Endothelial cell of umbilical vein (primary cell): ENCODE measurements around the gene ANXA2R.

Experiments
- EZH2 ChIP-seq: IDR thresholded peaks from 2 replicates; pipeline ENCODE4 v1.6.1; 2012; ENCODE audit warnings: borderline replicate concordance, low read depth, mild to moderate bottlenecking, moderate library complexity, low read length, inconsistent platforms; ENCODE audit not compliant: severe bottlenecking
- POLR2A ChIP-seq: IDR thresholded peaks from 2 replicates; pipeline ENCODE4 v1.6.1; 2012; ENCODE audit warnings: low read depth, mild to moderate bottlenecking, control low read depth, low read length
- POLR2AphosphoS5 ChIP-seq: IDR thresholded peaks from 2 replicates; pipeline ENCODE4 v1.6.1; 2012; ENCODE audit warnings: low read depth, mild to moderate bottlenecking, control low read depth, low read length, moderate library complexity; ENCODE audit not compliant: insufficient read depth
- TF ChIP-seq, protein P1 (sequence below), 2 donors: IDR thresholded peaks; 1 replicate in 1 of 2; 2 replicates in 1 of 2; pipeline ENCODE4 v1.5.1; 2011; ENCODE audit warnings: low read length in 2 of 2, mild to moderate bottlenecking in 2 of 2, moderate library complexity in 2 of 2, control low read depth in 1 of 2, inconsistent platforms in 1 of 2, low read depth in 1 of 2; ENCODE audit not compliant: insufficient read depth in 1 of 2; ENCODE audit errors: extremely low read depth in 1 of 2
- TF ChIP-seq, protein P2 (sequence below): IDR thresholded peaks from 2 replicates; pipeline ENCODE4 v1.6.1; 2011; ENCODE audit not compliant: insufficient read depth, insufficient read length

- no peak for TF ChIP-seq EZH2
- TF ChIP-seq, protein P1, sequence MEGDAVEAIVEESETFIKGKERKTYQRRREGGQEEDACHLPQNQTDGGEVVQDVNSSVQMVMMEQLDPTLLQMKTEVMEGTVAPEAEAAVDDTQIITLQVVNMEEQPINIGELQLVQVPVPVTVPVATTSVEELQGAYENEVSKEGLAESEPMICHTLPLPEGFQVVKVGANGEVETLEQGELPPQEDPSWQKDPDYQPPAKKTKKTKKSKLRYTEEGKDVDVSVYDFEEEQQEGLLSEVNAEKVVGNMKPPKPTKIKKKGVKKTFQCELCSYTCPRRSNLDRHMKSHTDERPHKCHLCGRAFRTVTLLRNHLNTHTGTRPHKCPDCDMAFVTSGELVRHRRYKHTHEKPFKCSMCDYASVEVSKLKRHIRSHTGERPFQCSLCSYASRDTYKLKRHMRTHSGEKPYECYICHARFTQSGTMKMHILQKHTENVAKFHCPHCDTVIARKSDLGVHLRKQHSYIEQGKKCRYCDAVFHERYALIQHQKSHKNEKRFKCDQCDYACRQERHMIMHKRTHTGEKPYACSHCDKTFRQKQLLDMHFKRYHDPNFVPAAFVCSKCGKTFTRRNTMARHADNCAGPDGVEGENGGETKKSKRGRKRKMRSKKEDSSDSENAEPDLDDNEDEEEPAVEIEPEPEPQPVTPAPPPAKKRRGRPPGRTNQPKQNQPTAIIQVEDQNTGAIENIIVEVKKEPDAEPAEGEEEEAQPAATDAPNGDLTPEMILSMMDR (IDR thresholded peaks at IDR 0.05; ENCODE audit: extremely low read depth in 1 of 2, insufficient read depth in 1 of 2, low read depth in 1 of 2, low read length in 2 of 2) = no peak
- no peak for TF ChIP-seq POLR2A
- TF ChIP-seq, protein P2, sequence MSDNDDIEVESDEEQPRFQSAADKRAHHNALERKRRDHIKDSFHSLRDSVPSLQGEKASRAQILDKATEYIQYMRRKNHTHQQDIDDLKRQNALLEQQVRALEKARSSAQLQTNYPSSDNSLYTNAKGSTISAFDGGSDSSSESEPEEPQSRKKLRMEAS = no peak
- no peak for TF ChIP-seq POLR2AphosphoS5
Measured at GRCh38 chr5:43063721-43064171, 23.6 kb upstream of the ANXA2R start.
